Gastrocnemius medialis (tissue), 4 donors: Measurements from ENCODE around the gene THSD8. TPM values are rescaled to one million over a fixed set of nuclear protein-coding genes. Genes with fewer than 3 reads are reported as not detected.

Experiments used
- ATAC-seq, 2 donors: fragments of 150-250 bp; one replicate each; pipeline ENCODE4 v1.9.1; 2016
- DNase-seq, 2 donors: peaks; one replicate each; pipeline ENCODE4 v3.0.0-alpha.2; 2019
- H3K27ac ChIP-seq, 4 donors: fragments of 200-600 bp; sonication (generic); 1 replicate in 1 of 4; 2 replicates in 3 of 4; pipeline ENCODE4 v1.5.1; 2016 to 2018; ENCODE audit warnings: mild to moderate bottlenecking in 2 of 4, moderate library complexity in 1 of 4
- H3K27me3 ChIP-seq, 3 donors: fragments of 200-600 bp; sonication (generic) in 2 of 3; 1 replicate in 1 of 3; 2 replicates in 2 of 3; pipeline versions ENCODE4 v1.5.1 to v1.6.0; 2016 to 2019; ENCODE audit warnings: mild to moderate bottlenecking in 1 of 3, moderate library complexity in 1 of 3
- H3K36me3 ChIP-seq, 2 donors: fragments of 200-600 bp; sonication (generic) in 1 of 2; one replicate each; pipeline ENCODE4 v1.5.1; 2017 to 2018
- H3K4me1 ChIP-seq, 2 donors: fragments of 200-600 bp; sonication (generic) in 1 of 2; one replicate each; pipeline ENCODE4 v1.5.1; 2016 to 2017; ENCODE audit warnings: mild to moderate bottlenecking in 2 of 2
- H3K4me3 ChIP-seq, 4 donors: fragments of 200-600 bp; sonication (generic) in 3 of 4; 1 replicate in 1 of 4; 2 replicates in 3 of 4; pipeline ENCODE4 v1.5.1; 2016 to 2019; ENCODE audit warnings: mild to moderate bottlenecking in 2 of 4
- H3K9me3 ChIP-seq, 3 donors: fragments of 200-600 bp; sonication (generic) in 2 of 3; 1 replicate in 1 of 3; 2 replicates in 2 of 3; pipeline ENCODE4 v1.5.1; 2016 to 2019
- POLR2A ChIP-seq, 2 donors: fragments of 450-650 bp; IDR thresholded peaks; one replicate each; pipeline ENCODE4 v1.6.1; 2017; ENCODE audit warnings: antibody characterized with exemption in 2 of 2, mild to moderate bottlenecking in 2 of 2, moderate library complexity in 2 of 2
- in situ Hi-C, 4 donors: fragments of 200-750 bp; cut with MboI; loops; one replicate each; pipeline versions ENCODE4 v1.15.0 to v1.8.0; 2017; ENCODE audit warnings: low sequenced_read_pairs in 4 of 4
- intact Hi-C: fragments of 100-400 bp; cut with DNase I; formaldehyde crosslinking; loops from one replicate; pipeline ENCODE4 v1.15.1; 2023; ENCODE audit warnings: low total_unique reads
- total RNA-seq, 4 donors: library from RNA; depleted of rRNA; stranded (reverse); fragments of >200 nt; gene quantifications; one replicate each; pipeline versions ENCODE4 v1.1.0 to v1.2.3, GENCODE V29; 2016
- TF ChIP-seq, protein P1 (sequence below), 5 experiments: fragments of 450-650 bp in 3 of 5; fragments of 200-600 bp in 2 of 5; sonication (generic) in 2 of 5; IDR thresholded peaks in 4 of 5; conservative IDR thresholded peaks in 1 of 5; 1 replicate in 4 of 5; 2 replicates in 1 of 5; pipeline ENCODE4 v1.5.1; 2016 to 2019; ENCODE audit warnings: antibody characterized with exemption in 5 of 5, mild to moderate bottlenecking in 3 of 5, moderate library complexity in 3 of 5

Gene THSD8
- total RNA-seq, 4 donors from 2014 or later, result not detected

DNA sequence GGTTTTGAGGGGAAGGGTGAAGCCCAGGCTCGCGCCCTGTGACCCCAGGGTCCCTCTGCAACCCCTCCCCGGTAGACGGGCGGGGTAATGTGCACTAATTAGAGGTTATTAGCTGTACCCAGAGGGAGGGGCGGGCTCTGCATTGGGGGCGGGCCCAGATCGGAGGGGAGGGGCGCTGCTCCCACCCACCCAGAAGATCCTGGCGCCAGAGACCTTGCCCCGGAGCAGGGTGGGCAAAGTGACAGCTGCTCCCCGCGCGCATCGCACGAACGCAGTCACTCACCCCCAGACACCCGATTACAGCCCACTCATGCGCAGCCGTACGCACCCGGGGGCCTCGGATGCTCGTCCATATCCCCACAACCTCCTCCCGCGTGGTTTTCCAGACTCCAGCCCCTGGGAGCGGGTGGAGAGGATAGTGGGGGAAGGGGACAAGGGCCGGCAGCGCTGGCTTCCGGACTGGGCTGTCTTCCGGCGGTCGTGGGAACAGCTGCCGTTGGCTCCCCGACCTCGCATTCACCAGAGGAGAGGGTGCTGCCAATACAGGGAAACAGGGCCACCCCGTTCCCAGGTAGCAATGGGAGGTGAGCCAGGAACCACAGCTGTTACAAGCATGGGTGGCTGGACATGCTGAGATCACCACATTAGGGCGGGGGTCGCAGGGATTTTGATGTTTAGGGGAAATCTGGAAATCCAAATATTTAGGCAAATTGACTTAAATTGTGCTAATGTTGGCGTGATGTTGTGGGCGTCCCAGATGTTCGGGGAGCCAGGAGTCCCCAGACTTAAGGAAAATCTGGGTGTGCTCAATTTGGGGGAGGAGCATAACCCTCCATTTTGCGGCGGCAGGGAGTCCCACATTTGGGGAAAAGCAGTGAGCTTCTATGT lies 23.6 kb upstream of the THSD8 start:
- H3K4me1 ChIP-seq, result peaks cover 36 to 56% of the 10 kb centered on the region in 2 donors
- intact Hi-C loops, result loop anchor here (1.0 to 10.0 kb wide), 2 partner anchors 18 to 1787 kb away; no protein-coding TSS in a partner anchor
- TF ChIP-seq, protein P1, sequence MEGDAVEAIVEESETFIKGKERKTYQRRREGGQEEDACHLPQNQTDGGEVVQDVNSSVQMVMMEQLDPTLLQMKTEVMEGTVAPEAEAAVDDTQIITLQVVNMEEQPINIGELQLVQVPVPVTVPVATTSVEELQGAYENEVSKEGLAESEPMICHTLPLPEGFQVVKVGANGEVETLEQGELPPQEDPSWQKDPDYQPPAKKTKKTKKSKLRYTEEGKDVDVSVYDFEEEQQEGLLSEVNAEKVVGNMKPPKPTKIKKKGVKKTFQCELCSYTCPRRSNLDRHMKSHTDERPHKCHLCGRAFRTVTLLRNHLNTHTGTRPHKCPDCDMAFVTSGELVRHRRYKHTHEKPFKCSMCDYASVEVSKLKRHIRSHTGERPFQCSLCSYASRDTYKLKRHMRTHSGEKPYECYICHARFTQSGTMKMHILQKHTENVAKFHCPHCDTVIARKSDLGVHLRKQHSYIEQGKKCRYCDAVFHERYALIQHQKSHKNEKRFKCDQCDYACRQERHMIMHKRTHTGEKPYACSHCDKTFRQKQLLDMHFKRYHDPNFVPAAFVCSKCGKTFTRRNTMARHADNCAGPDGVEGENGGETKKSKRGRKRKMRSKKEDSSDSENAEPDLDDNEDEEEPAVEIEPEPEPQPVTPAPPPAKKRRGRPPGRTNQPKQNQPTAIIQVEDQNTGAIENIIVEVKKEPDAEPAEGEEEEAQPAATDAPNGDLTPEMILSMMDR (IDR thresholded peaks at IDR 0.05 in 4 of 5, conservative IDR thresholded peaks at IDR 0.05 in 1 of 5), result no peak
- peak; percentile 31 to 43 for TF ChIP-seq POLR2A (IDR thresholded peaks at IDR 0.05)
- H3K4me3 ChIP-seq, result peak overlapping the region; percentile 58 to 76 (median 70)
- H3K9me3 ChIP-seq, result no peaks in the 10 kb centered on the region
- no peaks in the 10 kb centered on the region for H3K27me3 ChIP-seq
- in situ Hi-C loops, result no loop called here
- peak overlapping the region; percentile 87 to 94 (median 92) for H3K27ac ChIP-seq
- ATAC-seq (peak; percentile 23 to 24), DNase-seq (peak in 1 of 2 donors; percentile 66)
- no peaks in the 10 kb centered on the region for H3K36me3 ChIP-seq

DNA sequence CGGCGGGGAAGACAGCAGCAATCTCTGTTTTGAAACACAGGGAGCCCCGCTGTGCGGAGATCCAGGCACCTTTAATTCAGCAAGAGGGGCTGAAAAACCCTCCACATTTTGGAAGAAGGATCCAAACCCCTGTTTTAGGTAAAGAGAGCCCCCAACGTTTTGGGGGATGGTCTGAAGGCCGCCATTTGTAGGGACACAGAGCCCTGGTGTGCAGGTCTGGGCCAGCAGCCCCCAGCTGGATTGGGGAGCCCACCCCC lies 23.0 kb upstream of the THSD8 start:
- H3K4me1 ChIP-seq, result peaks cover 35 to 56% of the 10 kb centered on the region in 2 donors
- intact Hi-C loops (loop anchor here (1.0 to 10.0 kb wide), 2 partner anchors 17 to 1786 kb away; no protein-coding TSS in a partner anchor), in situ Hi-C loops (no loop called here)
- no peaks in the 10 kb centered on the region for H3K9me3 ChIP-seq
- no peaks in the 10 kb centered on the region for H3K36me3 ChIP-seq
- TF ChIP-seq POLR2A (IDR thresholded peaks at IDR 0.05), result no peak
- H3K4me3 ChIP-seq, result peak overlapping the region in 3 of 4 donors; percentile 58 to 74 (median 65)
- peak overlapping the region; percentile 87 to 94 (median 92) for H3K27ac ChIP-seq
- no peaks in the 10 kb centered on the region for H3K27me3 ChIP-seq
- DNase-seq, result no peak
- no peak for ATAC-seq

DNA sequence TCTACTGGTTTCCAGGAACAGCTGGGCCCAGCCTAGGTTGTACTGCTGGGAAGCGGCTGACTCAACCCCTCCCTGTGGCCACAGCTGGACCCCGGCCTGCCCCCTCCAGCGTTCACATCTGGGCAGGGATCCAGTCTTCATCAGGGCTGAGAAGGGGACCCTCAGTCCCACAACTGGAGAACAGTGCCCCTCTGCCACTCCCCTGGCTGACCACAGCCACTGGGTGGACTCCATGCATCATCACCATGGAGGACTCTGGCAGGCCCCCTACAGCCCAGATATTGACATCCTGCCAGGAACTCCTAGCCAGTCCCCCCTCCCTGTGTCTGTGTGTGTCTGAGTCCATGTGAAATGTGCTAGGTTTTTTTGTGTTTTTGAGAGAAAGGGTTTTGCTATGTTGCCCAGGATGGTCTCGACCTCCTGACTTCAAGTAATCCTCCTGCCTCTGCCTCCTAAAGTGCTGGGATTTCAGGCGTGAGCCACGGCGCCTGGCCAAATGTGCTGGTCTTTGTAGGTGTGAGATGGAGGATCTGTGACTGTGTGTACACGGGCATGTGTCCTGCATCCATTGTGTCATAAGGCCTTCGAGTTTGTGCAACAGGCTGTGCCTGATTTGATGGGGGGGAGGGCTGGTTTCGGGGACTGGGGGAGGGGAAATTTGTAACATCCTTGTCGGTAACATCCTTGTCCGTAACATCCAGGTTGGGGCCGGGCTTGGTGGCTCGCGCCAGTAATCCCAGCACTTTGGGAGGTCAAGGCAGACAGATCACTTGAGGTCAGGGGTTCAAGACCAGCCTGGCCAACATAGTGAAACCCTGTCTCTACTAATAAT lies 22.5 kb upstream of the THSD8 start:
- ATAC-seq, result no peak
- intact Hi-C loops (loop anchor here (10.0 kb wide), 1 partner anchor 1785 kb away; no protein-coding TSS in a partner anchor), in situ Hi-C loops (no loop called here)
- Histone ChIP-seq H3K27ac (peak overlapping the region; percentile 87 to 94 (median 92)), H3K4me3 (peak overlapping the region in 2 of 4 donors; percentile 58 to 65), H3K27me3 (no peaks in the 10 kb centered on the region), H3K9me3 (no peaks in the 10 kb centered on the region), H3K36me3 (no peaks in the 10 kb centered on the region), H3K4me1 (peaks cover 35 to 56% of the 10 kb centered on the region in 2 donors)
- DNase-seq, result peak in 1 of 2 donors; percentile 50
- TF ChIP-seq, protein P1 (IDR thresholded peaks at IDR 0.05 in 4 of 5, conservative IDR thresholded peaks at IDR 0.05 in 1 of 5), result no peak
- TF ChIP-seq POLR2A (IDR thresholded peaks at IDR 0.05), result peak in 1 of 2 donors; percentile 8

DNA sequence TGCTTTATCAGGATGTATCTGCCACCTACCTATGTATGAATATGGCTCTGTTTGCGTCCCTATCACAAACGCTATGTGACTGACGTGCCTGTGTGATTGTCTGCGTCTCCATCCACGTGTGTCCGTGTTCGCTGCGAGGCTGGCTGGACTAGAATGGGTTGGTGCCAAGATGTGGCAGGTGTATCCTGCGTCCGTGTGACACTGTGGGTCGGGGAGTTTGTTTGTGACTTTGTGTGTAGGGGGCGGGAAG lies 19.8 kb upstream of the THSD8 start:
- peak; percentile 11 to 33 for ATAC-seq
- H3K36me3 ChIP-seq, result no peaks in the 10 kb centered on the region
- DNase-seq, result no peak
- H3K4me3 ChIP-seq, result peak overlapping the region; percentile 52 to 65 (median 56)
- no peaks in the 10 kb centered on the region for H3K9me3 ChIP-seq
- in situ Hi-C loops (no loop called here), intact Hi-C loops (no loop called here)
- H3K4me1 ChIP-seq, result peaks cover 41 to 61% of the 10 kb centered on the region in 2 donors
- TF ChIP-seq, protein P1 (IDR thresholded peaks at IDR 0.05 in 4 of 5, conservative IDR thresholded peaks at IDR 0.05 in 1 of 5), result no peak
- peak in 1 of 2 donors; percentile 47 for TF ChIP-seq POLR2A (IDR thresholded peaks at IDR 0.05)
- peak overlapping the region; percentile 99 to 100 (median 100) for H3K27ac ChIP-seq
- no peaks in the 10 kb centered on the region for H3K27me3 ChIP-seq
